Tibial artery (tissue), 4 donors: Measurements from ENCODE around the gene TRIM66.

Experiments used
- DNase-seq, 2 donors: peaks; one replicate each; pipeline ENCODE4 v3.0.0-alpha.2; 2019
- H3K27ac ChIP-seq, 2 donors: fragments of 200-600 bp; sonication (generic) in 1 of 2; 1 replicate in 1 of 2; 2 replicates in 1 of 2; pipeline ENCODE4 v1.5.1; 2018 to 2019; ENCODE audit warnings: mild to moderate bottlenecking in 1 of 2
- H3K27me3 ChIP-seq, 2 donors: fragments of 200-600 bp; sonication (generic) in 1 of 2; one replicate each; pipeline versions ENCODE4 v1.5.1 to v1.6.0; 2016 to 2019
- H3K36me3 ChIP-seq, 3 donors: fragments of 200-600 bp; sonication (generic) in 2 of 3; one replicate each; pipeline ENCODE4 v1.5.1; 2016 to 2019; ENCODE audit warnings: mild to moderate bottlenecking in 2 of 3
- H3K4me1 ChIP-seq, 4 donors: fragments of 200-600 bp; sonication (generic) in 2 of 4; 1 replicate in 3 of 4; 2 replicates in 1 of 4; pipeline ENCODE4 v1.5.1; 2016 to 2019
- H3K4me3 ChIP-seq, 2 donors: fragments of 200-600 bp; sonication (generic) in 1 of 2; 1 replicate in 1 of 2; 2 replicates in 1 of 2; pipeline ENCODE4 v1.5.1; 2018 to 2019; ENCODE audit warnings: mild to moderate bottlenecking in 2 of 2
- H3K9me3 ChIP-seq, 3 donors: fragments of 200-600 bp; sonication (generic) in 1 of 3; one replicate each; pipeline ENCODE4 v1.5.1; 2016 to 2019
- intact Hi-C: fragments of 100-400 bp; cut with DNase I; formaldehyde crosslinking; loops from one replicate; pipeline ENCODE4 v1.15.0; 2023; ENCODE audit warnings: low total_unique reads
- TF ChIP-seq, protein P1 (sequence below), 2 experiments: fragments of 200-600 bp in 1 of 2; fragments of 450-650 bp in 1 of 2; IDR thresholded peaks; one replicate each; pipeline ENCODE4 v1.5.1; 2017 to 2019; ENCODE audit warnings: antibody characterized with exemption in 2 of 2, mild to moderate bottlenecking in 1 of 2, moderate library complexity in 1 of 2

TRIM66 gene

DNA sequence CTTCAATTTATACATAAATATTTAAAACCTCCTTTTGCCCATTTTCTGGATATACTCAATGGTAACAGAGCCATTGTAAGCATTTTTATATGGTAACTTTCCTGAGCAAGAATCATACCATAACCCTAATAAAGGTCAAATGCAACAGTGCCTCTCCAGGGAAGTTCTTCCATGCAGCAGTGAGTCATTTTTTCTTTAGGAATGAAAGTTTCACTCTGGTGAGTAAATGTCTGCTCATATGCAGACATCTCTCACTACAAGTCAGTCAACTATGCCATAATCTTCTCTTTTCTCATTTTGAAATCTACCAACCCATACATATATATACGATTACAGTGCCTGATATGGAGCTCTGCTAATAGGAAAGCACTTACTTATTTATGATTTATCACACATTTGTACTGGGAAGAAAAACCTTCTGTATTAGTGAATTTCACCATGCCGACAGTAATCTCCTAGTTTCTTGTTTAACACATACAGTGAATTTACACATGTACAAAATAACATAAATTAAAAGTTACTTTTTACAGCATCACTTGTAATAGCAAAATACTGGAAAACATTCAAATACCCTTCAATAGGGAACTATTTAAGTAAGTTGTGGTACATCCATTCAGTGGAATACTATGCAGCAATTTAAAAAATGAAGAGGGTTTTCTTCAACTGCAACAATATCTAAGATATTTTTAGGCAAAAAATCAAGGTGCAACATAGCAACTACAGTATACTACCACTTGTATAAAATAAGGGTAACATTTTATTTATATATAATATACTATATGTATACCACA lies 104.5 kb downstream of the TRIM66 start:
- DNase-seq: no peak
- intact Hi-C loops: no loop called here

DNA sequence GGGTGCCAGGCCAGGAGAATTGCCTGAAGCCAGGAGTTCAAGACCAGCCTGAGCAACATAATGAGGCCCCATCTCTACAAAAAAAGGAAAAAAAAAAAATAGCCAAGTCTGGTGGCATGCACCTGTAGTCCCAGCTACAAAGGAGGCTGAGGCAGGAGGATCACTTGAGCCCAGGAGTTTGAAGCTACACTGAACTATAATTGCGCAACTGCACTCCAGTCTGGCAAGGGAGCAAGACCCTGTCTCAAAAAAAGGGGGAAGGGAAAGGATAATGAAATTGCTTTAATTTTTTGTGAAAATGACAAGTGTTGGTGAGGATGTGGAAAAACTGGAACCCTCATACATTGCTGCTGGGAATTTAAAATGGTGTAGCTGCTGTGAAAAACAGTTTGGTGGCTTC lies 107.7 kb downstream of the TRIM66 start:
- no peaks in the 10 kb centered on the region for H3K4me1 ChIP-seq
- no peaks in the 10 kb centered on the region for H3K36me3 ChIP-seq
- TF ChIP-seq, protein P1, sequence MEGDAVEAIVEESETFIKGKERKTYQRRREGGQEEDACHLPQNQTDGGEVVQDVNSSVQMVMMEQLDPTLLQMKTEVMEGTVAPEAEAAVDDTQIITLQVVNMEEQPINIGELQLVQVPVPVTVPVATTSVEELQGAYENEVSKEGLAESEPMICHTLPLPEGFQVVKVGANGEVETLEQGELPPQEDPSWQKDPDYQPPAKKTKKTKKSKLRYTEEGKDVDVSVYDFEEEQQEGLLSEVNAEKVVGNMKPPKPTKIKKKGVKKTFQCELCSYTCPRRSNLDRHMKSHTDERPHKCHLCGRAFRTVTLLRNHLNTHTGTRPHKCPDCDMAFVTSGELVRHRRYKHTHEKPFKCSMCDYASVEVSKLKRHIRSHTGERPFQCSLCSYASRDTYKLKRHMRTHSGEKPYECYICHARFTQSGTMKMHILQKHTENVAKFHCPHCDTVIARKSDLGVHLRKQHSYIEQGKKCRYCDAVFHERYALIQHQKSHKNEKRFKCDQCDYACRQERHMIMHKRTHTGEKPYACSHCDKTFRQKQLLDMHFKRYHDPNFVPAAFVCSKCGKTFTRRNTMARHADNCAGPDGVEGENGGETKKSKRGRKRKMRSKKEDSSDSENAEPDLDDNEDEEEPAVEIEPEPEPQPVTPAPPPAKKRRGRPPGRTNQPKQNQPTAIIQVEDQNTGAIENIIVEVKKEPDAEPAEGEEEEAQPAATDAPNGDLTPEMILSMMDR (IDR thresholded peaks at IDR 0.05): no peak
- H3K27ac ChIP-seq: no peak overlapping the region
- DNase-seq: no peak
- H3K4me3 ChIP-seq: no peak overlapping the region
- H3K27me3 ChIP-seq: peaks cover 0 to 8% of the 10 kb centered on the region in 2 donors
- H3K9me3 ChIP-seq: peaks cover 0 to 7% (median 0%) of the 10 kb centered on the region in 3 donors
- intact Hi-C loops: no loop called here

More for the DNA sequence above, 104.5 kb downstream of the TRIM66 start:
- H3K27me3 ChIP-seq: no peaks in the 10 kb centered on the region
- H3K36me3 ChIP-seq: no peaks in the 10 kb centered on the region
- H3K4me1 ChIP-seq: no peaks in the 10 kb centered on the region
- H3K4me3 ChIP-seq: no peak overlapping the region
- TF ChIP-seq, protein P1 (IDR thresholded peaks at IDR 0.05): no peak
- H3K9me3 ChIP-seq: peaks cover 0 to 7% (median 0%) of the 10 kb centered on the region in 3 donors
- no peak overlapping the region for H3K27ac ChIP-seq

DNA sequence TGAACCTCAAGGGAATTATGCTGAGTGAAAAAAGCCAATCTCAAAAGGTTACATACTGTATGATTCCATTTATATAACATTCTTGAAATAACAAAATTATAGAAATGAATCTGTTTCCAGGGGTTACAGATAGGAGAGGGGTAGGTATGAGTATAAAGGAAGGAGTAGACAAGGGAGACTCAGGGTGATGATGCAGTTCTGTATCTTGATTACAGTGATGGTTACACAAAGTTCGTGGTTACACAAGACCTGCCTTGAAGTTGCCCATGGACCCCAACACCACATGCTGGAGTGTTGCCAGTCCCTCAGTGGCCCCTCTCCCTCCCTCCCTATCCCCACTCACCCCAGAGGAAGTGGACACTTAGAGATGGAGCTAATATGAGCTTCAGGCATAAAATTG lies 108.7 kb downstream of the TRIM66 start:
- no peaks in the 10 kb centered on the region for H3K36me3 ChIP-seq
- intact Hi-C loops: no loop called here
- no peak overlapping the region for H3K27ac ChIP-seq
- DNase-seq: no peak
- peaks cover 0 to 8% of the 10 kb centered on the region in 2 donors for H3K27me3 ChIP-seq
- H3K9me3 ChIP-seq: peaks cover 0 to 7% (median 0%) of the 10 kb centered on the region in 3 donors
- TF ChIP-seq, protein P1 (IDR thresholded peaks at IDR 0.05): no peak
- no peak overlapping the region for H3K4me3 ChIP-seq
- no peaks in the 10 kb centered on the region for H3K4me1 ChIP-seq

DNA sequence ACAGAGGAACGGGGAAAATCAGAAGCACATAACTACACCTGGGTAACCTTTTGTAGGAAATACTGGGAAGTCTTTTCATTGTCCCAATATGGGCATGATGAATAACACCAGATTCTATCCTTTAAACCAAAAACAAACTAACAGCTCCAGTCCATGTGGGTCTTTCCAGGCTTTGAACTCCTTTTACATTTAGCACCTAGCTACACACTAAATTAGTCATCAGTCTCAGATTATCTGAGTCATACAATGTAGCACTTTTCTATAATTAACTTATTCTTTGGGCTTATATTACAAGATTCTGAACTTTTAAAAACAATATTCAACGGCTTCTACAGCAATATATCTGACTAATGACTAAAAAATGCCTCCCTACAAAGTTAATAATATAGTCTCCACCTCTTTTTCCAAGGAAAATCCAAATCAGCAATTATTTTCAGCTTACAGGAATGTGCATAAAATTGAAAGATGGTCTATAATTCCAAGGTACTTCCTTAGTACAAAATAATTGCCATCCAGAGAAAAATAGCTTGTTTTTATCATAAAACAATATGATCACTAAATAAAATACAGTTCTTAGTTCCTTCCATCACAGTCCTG lies 114.8 kb downstream of the TRIM66 start:
- Histone ChIP-seq H3K27me3 (peaks cover 0 to 15% of the 10 kb centered on the region in 2 donors), H3K9me3 (no peaks in the 10 kb centered on the region), H3K4me3 (no peak overlapping the region), H3K36me3 (no peaks in the 10 kb centered on the region), H3K27ac (no peak overlapping the region), H3K4me1 (no peaks in the 10 kb centered on the region)
- TF ChIP-seq, protein P1 (IDR thresholded peaks at IDR 0.05): no peak
- intact Hi-C loops: loop anchor here (2.0 to 10.0 kb wide), 2 partner anchors 339 to 373 kb away; no protein-coding TSS in a partner anchor
- DNase-seq: no peak

DNA sequence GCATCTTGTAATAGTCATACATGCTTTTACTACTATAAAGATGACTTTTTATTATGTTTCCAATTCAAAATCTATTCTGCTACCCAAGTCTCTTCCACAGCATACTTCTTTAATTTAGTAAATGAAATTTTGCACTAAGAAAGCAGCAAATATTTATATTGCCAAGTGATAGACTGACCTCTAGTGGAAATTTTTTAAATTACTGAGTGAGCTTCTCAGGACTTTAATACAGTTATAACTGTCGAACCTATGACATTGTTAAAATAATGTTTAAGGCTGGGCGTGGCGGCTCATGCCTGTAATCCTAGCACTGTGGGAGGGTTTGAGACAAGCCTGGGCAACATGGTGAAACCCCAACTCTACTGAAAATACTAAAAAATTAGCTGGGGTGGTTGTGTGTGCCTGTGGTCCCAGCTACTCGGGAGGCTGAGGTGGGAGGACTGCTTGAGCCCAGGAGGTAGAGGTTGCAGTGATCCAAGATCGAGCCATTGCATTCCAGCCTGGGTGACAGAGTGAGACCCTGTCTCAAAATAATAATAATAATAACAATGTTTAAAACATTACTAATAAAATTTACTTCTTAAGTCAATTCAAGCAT lies 115.8 kb downstream of the TRIM66 start:
- Histone ChIP-seq H3K4me1 (no peaks in the 10 kb centered on the region), H3K27ac (no peak overlapping the region), H3K4me3 (no peak overlapping the region), H3K27me3 (peaks cover 0 to 10% of the 10 kb centered on the region in 2 donors), H3K36me3 (no peaks in the 10 kb centered on the region), H3K9me3 (peaks cover 0 to 1% (median 0%) of the 10 kb centered on the region in 3 donors)
- DNase-seq: no peak
- TF ChIP-seq, protein P1 (IDR thresholded peaks at IDR 0.05): peak; percentile 60 to 74
- intact Hi-C loops: loop anchor here (10.0 kb wide), 1 partner anchor 372 kb away; no protein-coding TSS in a partner anchor
